Glomerular endothelial cell (primary cell): Measurements from ENCODE around the gene KRT7. TPM values are rescaled to one million over a fixed set of nuclear protein-coding genes. Genes with fewer than 3 reads are reported as not detected.
"Not testable (repeated sequence)": the region's sequence is repeated elsewhere in the genome, so short reads cannot be mapped to it uniquely, and the experiment has no call there.

Experiments used
- DNase-seq: peaks from one replicate; pipeline ENCODE4 v3.0.0-alpha.2; 2011; ENCODE audit warnings: low read depth, low spot score; ENCODE audit errors: extremely low read depth
- total RNA-seq: library from RNA; depleted of rRNA; stranded (reverse); fragments of >200 nt; gene quantifications from 2 replicates; pipeline ENCODE4 v1.2.3, GENCODE V29; 2015

The KRT7 gene
- total RNA-seq, 1 donor from 2014 or later = 92.6 TPM

- DNase-seq = no peak
Measured at GRCh38 chr12:52254180-52254964, 21.3 kb downstream of the KRT7 start.

GRCh38 chr12:52254965-52255751 lies 22.1 kb downstream of the KRT7 start:
- no peak for DNase-seq

GRCh38 chr12:52255926-52256583 lies 23.0 kb downstream of the KRT7 start:
- DNase-seq = no peak

GRCh38 chr12:52256584-52256935 lies 23.5 kb downstream of the KRT7 start:
- no peak for DNase-seq

GRCh38 chr12:52257074-52257551 lies 24.1 kb downstream of the KRT7 start:
- DNase-seq = no peak

GRCh38 chr12:52257922-52258321 lies 24.9 kb downstream of the KRT7 start:
- not testable (repeated sequence) for DNase-seq

GRCh38 chr12:52258335-52258901 lies 25.4 kb downstream of the KRT7 start:
- no peak for DNase-seq

- DNase-seq = no peak
Measured at GRCh38 chr12:52259657-52260243, 26.7 kb downstream of the KRT7 start.

GRCh38 chr12:52260361-52261207 lies 27.5 kb downstream of the KRT7 start:
- no peak for DNase-seq

- no peak for DNase-seq
Measured at GRCh38 chr12:52261208-52261484, 28.1 kb downstream of the KRT7 start.

- no peak for DNase-seq
Measured at GRCh38 chr12:52262286-52262685, 29.2 kb downstream of the KRT7 start.

GRCh38 chr12:52263761-52264434 lies 30.9 kb downstream of the KRT7 start:
- DNase-seq = no peak

- DNase-seq = no peak
Measured at GRCh38 chr12:52264435-52264825, 31.4 kb downstream of the KRT7 start.

GRCh38 chr12:52266514-52266913 lies 33.5 kb downstream of the KRT7 start:
- DNase-seq = no peak

- no peak for DNase-seq
Measured at GRCh38 chr12:52267266-52267665, 34.2 kb downstream of the KRT7 start.

- DNase-seq = no peak
Measured at GRCh38 chr12:52267699-52268098, 34.7 kb downstream of the KRT7 start.

- DNase-seq = no peak
Measured at GRCh38 chr12:52268212-52268611, 35.2 kb downstream of the KRT7 start.

- DNase-seq = no peak
Measured at GRCh38 chr12:52270541-52271070, 37.6 kb downstream of the KRT7 start.

GRCh38 chr12:52271158-52271557 lies 38.1 kb downstream of the KRT7 start:
- no peak for DNase-seq
